ENCODE measurements around the gene NPEPL1. TPM values are rescaled to one million over a fixed set of nuclear protein-coding genes. Genes with fewer than 3 reads are reported as not detected.

Gene NPEPL1
- total RNA-seq, 1 donor from 2014 or later: 43.2 TPM

- H3K4me3 Mint-ChIP-seq (ENCODE audit: unreplicated experiment): no peak overlapping the region
- DNase-seq: no peak
- peak overlapping the region; percentile 72 for H3K27ac Mint-ChIP-seq (ENCODE audit: unreplicated experiment)
- H3K9me3 Mint-ChIP-seq (ENCODE audit: unreplicated experiment): peaks cover 1% of the 10 kb centered on the region
- peaks cover 16% of the 10 kb centered on the region for H3K4me1 Mint-ChIP-seq (ENCODE audit: low read depth, unreplicated experiment)
- no peaks in the 10 kb centered on the region for H3K27me3 Mint-ChIP-seq (ENCODE audit: unreplicated experiment)
- no peak for TF ChIP-seq CTCF (IDR thresholded peaks at IDR 0.05; ENCODE audit: partially characterized antibody, unreplicated experiment)
- no peaks in the 10 kb centered on the region for H3K36me3 Mint-ChIP-seq (ENCODE audit: unreplicated experiment)
Observed at GRCh38 chr20:58664883-58665282, 27.7 kb upstream of the NPEPL1 start.

- Mint-ChIP-seq H3K27me3 (ENCODE audit: unreplicated experiment) (no peaks in the 10 kb centered on the region), H3K27ac (ENCODE audit: unreplicated experiment) (peak overlapping the region; percentile 72), H3K9me3 (ENCODE audit: unreplicated experiment) (peaks cover 1% of the 10 kb centered on the region), H3K36me3 (ENCODE audit: unreplicated experiment) (no peaks in the 10 kb centered on the region), H3K4me3 (ENCODE audit: unreplicated experiment) (no peak overlapping the region), H3K4me1 (ENCODE audit: low read depth, unreplicated experiment) (peaks cover 23% of the 10 kb centered on the region)
- DNase-seq: peak; percentile 50
- no peak for TF ChIP-seq CTCF (IDR thresholded peaks at IDR 0.05; ENCODE audit: partially characterized antibody, unreplicated experiment)
Observed at GRCh38 chr20:58665606-58666005, 27.0 kb upstream of the NPEPL1 start.

- no peaks in the 10 kb centered on the region for H3K36me3 Mint-ChIP-seq (ENCODE audit: unreplicated experiment)
- H3K4me3 Mint-ChIP-seq (ENCODE audit: unreplicated experiment): no peak overlapping the region
- peaks cover 1% of the 10 kb centered on the region for H3K27me3 Mint-ChIP-seq (ENCODE audit: unreplicated experiment)
- no peak for TF ChIP-seq CTCF (IDR thresholded peaks at IDR 0.05; ENCODE audit: partially characterized antibody, unreplicated experiment)
- peak overlapping the region; percentile 66 for H3K27ac Mint-ChIP-seq (ENCODE audit: unreplicated experiment)
- H3K9me3 Mint-ChIP-seq (ENCODE audit: unreplicated experiment): peaks cover 1% of the 10 kb centered on the region
- peaks cover 23% of the 10 kb centered on the region for H3K4me1 Mint-ChIP-seq (ENCODE audit: low read depth, unreplicated experiment)
- DNase-seq: no peak
Observed at GRCh38 chr20:58666702-58667101, 25.9 kb upstream of the NPEPL1 start.

GRCh38 chr20:58667975-58668374, 24.6 kb upstream of the NPEPL1 start:
- peaks cover 1% of the 10 kb centered on the region for H3K9me3 Mint-ChIP-seq (ENCODE audit: unreplicated experiment)
- peaks cover 1% of the 10 kb centered on the region for H3K27me3 Mint-ChIP-seq (ENCODE audit: unreplicated experiment)
- H3K27ac Mint-ChIP-seq (ENCODE audit: unreplicated experiment): no peak overlapping the region
- DNase-seq: no peak
- H3K4me3 Mint-ChIP-seq (ENCODE audit: unreplicated experiment): no peak overlapping the region
- no peaks in the 10 kb centered on the region for H3K36me3 Mint-ChIP-seq (ENCODE audit: unreplicated experiment)
- peaks cover 23% of the 10 kb centered on the region for H3K4me1 Mint-ChIP-seq (ENCODE audit: low read depth, unreplicated experiment)
- no peak for TF ChIP-seq CTCF (IDR thresholded peaks at IDR 0.05; ENCODE audit: partially characterized antibody, unreplicated experiment)

- no peak for DNase-seq
- Mint-ChIP-seq H3K36me3 (ENCODE audit: unreplicated experiment) (no peaks in the 10 kb centered on the region), H3K4me1 (ENCODE audit: low read depth, unreplicated experiment) (peaks cover 23% of the 10 kb centered on the region), H3K4me3 (ENCODE audit: unreplicated experiment) (no peak overlapping the region), H3K27me3 (ENCODE audit: unreplicated experiment) (peaks cover 1% of the 10 kb centered on the region), H3K9me3 (ENCODE audit: unreplicated experiment) (peaks cover 1% of the 10 kb centered on the region), H3K27ac (ENCODE audit: unreplicated experiment) (no peak overlapping the region)
- no peak for TF ChIP-seq CTCF (IDR thresholded peaks at IDR 0.05; ENCODE audit: partially characterized antibody, unreplicated experiment)
Observed at GRCh38 chr20:58668901-58669286, 23.7 kb upstream of the NPEPL1 start.
